Posterior vena cava (tissue), 2 donors: ENCODE measurements around the gene RPS14. TPM values are rescaled to one million over a fixed set of nuclear protein-coding genes. Genes with fewer than 3 reads are reported as not detected.

ENCODE experiments used
- DNase-seq: peaks from one replicate; pipeline ENCODE4 v3.0.0-alpha.2; 2020; ENCODE audit warnings: low spot score
- intact Hi-C, 2 donors: fragments of 100-400 bp; cut with DNase I; formaldehyde crosslinking; loops; one replicate each; pipeline versions ENCODE4 v1.14.1 to v1.14.2; 2022 to 2023
- total RNA-seq, 2 donors: library from RNA; stranded (reverse); fragmentation: NEBNext Ultra II Directional; extraction: Animal tissue kit (Norgen Biotek cat#: 25700); gene quantifications; one replicate each; pipeline ENCODE4 v1.2.1, GENCODE V29; 2021
- donor health status: DM: yes; HTN: yes; CAD: no.
- donor health status: DM: yes; HTN: yes; CAD: no.

Gene RPS14
- total RNA-seq, 2 donors from 2014 or later = 1,337 to 1,411 TPM

GRCh38 chr5:150394912-150395687 is 54.4 kb downstream of the RPS14 start:
- intact Hi-C loops = no loop called here
- no peak for DNase-seq

- no peak for DNase-seq
- intact Hi-C loops = no loop called here
These were observed 55.4 kb downstream of the RPS14 start for GRCh38 chr5:150394131-150394530.

GRCh38 chr5:150393096-150393645 is 56.4 kb downstream of the RPS14 start:
- intact Hi-C loops = no loop called here
- DNase-seq = no peak

GRCh38 chr5:150392680-150393079 is 56.9 kb downstream of the RPS14 start:
- DNase-seq = no peak
- intact Hi-C loops = no loop called here

Other genes with a start within 250 kb of the RPS14 start
- gene CAMK2A, start 160.0 kb downstream of the RPS14 start, total RNA-seq = under 1 TPM; 0.23 to 0.29 TPM
- gene ARSI, start 146.8 kb downstream of the RPS14 start, total RNA-seq = 1 to 10 TPM; 1.3 to 1.9 TPM
- 10 to 100 TPM; 19.2 to 24.4 TPM for gene TCOF1, start 92.0 kb downstream of the RPS14 start, total RNA-seq
- 100 to 1,000 TPM; 279 to 566 TPM for gene CD74, start 36.8 kb downstream of the RPS14 start, total RNA-seq
- gene NDST1, start 58.4 kb upstream of the RPS14 start, total RNA-seq = 10 to 100 TPM; 57.9 to 68.8 TPM
- gene SYNPO, start 190.9 kb upstream of the RPS14 start, total RNA-seq = 100 to 1,000 TPM; 183 to 218 TPM
- gene MYOZ3, start 211.5 kb upstream of the RPS14 start, total RNA-seq = 1 to 10 TPM in 1 of 2 donors, under 1 TPM in 1; 0.57 to 1.3 TPM